D721Med (cell line): Measurements from ENCODE around the gene MNT.
A peak's percentile ranks its signal among the peaks of the same experiment; 100 is the strongest.
"Not testable (repeated sequence)": the region's sequence is repeated elsewhere in the genome, so short reads cannot be mapped to it uniquely, and the experiment has no call there.

Experiments
- DNase-seq: peaks from one replicate; pipeline ENCODE4 v3.0.0; 2011; ENCODE audit warnings: low spot score; ENCODE audit not compliant: insufficient read length
- FAIRE-seq: peaks from 2 replicates; lab custom pipeline; 2011; peaks lifted over from hg19 to GRCh38; lab: Jason Lieb, UNC
- CTCF ChIP-seq: IDR thresholded peaks from 2 replicates; pipeline ENCODE4 v1.5.1; 2012; ENCODE audit warnings: mild to moderate bottlenecking, control low read depth; ENCODE audit not compliant: insufficient read depth; ENCODE audit errors: missing control alignments

Gene MNT

GRCh38 chr17:2400877-2401425 lies at the start of gene MNT:
TSS of gene MNT (minus strand) at chr17:2401060. CDS start at chr17:2400712, 348 bp downstream.
- FAIRE-seq (no peak), DNase-seq (peak; percentile 71)

GRCh38 chr17:2450016-2450650 lies 49.3 kb upstream of the MNT start:
- no peak for TF ChIP-seq CTCF
- peak; percentile 53 for FAIRE-seq

More at GRCh38 chr17:2400877-2401425, at the start of gene MNT:
- TF ChIP-seq CTCF = no peak

DNA sequence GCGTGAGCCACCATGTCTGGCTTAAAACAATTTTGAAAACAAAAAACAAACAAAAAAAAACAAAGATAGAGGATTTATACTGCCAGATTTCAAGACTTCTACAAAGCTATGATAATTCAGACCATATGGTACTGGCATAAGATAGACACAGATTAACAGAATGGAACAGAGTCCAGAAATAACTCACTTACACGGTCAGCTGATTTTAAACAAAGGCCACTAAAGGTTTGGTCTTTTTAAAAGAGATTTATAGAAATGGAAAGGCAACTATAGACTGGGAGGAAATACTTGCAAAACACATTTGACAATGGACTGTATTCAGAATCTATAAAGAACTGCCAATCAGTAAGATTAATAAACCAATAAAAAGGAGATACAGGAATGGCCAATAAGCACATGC lies 48.6 kb upstream of the MNT start:
- FAIRE-seq = peak; percentile 6
- DNase-seq = no peak
- TF ChIP-seq CTCF = no peak

More at GRCh38 chr17:2450016-2450650, 49.3 kb upstream of the MNT start:
- no peak for DNase-seq

GRCh38 chr17:2447479-2447878 lies 46.6 kb upstream of the MNT start:
- DNase-seq, FAIRE-seq: not testable (repeated sequence)

- TF ChIP-seq CTCF = no peak
- FAIRE-seq (no peak), DNase-seq (no peak)
Measured at GRCh38 chr17:2445638-2446037, 44.8 kb upstream of the MNT start.

GRCh38 chr17:2444382-2444781 lies 43.5 kb upstream of the MNT start:
- no peak for FAIRE-seq
- DNase-seq = no peak
- TF ChIP-seq CTCF = no peak

DNA sequence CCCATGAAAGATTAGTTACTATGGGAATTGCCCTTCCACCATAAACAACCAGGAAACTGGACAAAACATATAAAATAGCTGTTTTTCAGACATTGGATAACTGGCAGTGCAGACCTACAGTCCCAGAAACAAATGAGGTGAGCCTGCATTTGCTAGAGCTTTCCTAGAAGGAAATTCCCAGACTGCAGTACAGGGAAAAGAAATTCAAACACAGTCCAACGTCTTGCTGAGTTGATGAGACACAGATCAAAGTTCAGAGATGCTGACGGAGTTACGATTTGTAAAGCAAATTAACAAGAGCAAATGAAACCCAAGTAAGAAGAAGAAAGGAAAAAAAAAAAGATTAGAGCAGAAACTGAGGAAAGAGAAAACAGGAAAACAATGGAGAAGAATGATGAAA lies 41.3 kb upstream of the MNT start:
- FAIRE-seq = no peak

More for the DNA sequence above, 41.3 kb upstream of the MNT start:
- no peak for DNase-seq
- no peak for TF ChIP-seq CTCF
